ENCODE measurements around the gene MAD2L2. TPM values are rescaled to one million over a fixed set of nuclear protein-coding genes. Genes with fewer than 3 reads are reported as not detected.

MAD2L2 gene
- total RNA-seq, 1 donor from 2014 or later = 48.0 TPM

- H3K27ac Mint-ChIP-seq (ENCODE audit: unreplicated experiment) = no peak within 1 kb of the TSS
These were observed 10.5 kb upstream of the MAD2L2 start, which contains the start of gene DRAXIN for GRCh38 chr1:11691302-11691914. Gene DRAXIN (plus strand): TSS chr1:11691710. CDS start chr1:11706259, 14,549 bp downstream.

DNA sequence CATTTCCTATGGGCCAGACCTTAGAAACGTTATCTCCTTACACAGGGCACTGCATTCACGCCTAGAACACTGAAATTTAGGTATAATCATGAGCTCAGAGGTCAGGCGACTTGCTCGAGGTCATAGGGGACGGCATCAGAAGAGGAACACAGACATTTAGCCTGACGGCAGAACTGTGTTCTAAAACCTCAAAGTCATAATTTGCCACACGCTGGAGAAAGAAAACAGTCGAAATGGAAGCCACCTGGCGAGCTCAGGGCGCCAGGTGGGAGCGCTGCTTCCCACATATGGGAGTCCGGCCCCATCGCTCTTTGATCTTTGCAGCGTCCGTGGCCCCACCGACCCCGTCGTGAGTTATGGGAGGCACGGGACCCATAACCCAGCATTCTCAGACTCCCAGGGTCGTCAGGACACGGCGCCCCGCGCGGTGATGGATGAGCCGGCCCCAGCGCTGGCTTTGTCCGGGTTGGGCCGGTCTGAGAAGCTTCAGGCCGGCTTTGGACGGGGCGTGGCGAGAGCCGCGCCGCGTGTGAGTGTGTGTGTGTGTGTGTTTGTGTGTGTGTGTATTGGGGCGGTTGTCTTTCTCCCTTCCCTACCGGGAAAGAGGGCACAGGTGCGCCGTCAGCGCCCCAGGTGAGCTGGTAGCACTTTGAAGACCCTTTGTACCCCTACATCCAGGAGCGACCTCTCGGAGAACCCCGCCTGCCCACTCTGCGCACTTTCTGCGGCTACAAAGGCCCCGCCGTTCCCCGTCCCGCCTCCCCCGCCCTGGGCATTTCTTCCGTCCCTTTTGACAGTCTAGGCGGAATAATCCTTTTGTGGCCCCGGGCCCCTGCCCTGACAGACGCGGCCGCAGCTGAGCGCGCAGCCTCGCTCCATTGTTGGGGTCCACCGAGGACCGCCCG, 9.7 kb upstream of the MAD2L2 start:
- Mint-ChIP-seq H3K27ac (ENCODE audit: unreplicated experiment) (no peak overlapping the region), H3K27me3 (ENCODE audit: unreplicated experiment) (peaks cover 51% of the 10 kb centered on the region), H3K9me3 (ENCODE audit: unreplicated experiment) (no peaks in the 10 kb centered on the region), H3K36me3 (ENCODE audit: unreplicated experiment) (no peaks in the 10 kb centered on the region), H3K4me1 (ENCODE audit: unreplicated experiment) (peaks cover 21% of the 10 kb centered on the region), H3K4me3 (ENCODE audit: unreplicated experiment) (peak overlapping the region; percentile 69)
- peak; percentile 77 for DNase-seq (ENCODE audit: extremely low spot score, unreplicated experiment)
- TF ChIP-seq, protein P1, sequence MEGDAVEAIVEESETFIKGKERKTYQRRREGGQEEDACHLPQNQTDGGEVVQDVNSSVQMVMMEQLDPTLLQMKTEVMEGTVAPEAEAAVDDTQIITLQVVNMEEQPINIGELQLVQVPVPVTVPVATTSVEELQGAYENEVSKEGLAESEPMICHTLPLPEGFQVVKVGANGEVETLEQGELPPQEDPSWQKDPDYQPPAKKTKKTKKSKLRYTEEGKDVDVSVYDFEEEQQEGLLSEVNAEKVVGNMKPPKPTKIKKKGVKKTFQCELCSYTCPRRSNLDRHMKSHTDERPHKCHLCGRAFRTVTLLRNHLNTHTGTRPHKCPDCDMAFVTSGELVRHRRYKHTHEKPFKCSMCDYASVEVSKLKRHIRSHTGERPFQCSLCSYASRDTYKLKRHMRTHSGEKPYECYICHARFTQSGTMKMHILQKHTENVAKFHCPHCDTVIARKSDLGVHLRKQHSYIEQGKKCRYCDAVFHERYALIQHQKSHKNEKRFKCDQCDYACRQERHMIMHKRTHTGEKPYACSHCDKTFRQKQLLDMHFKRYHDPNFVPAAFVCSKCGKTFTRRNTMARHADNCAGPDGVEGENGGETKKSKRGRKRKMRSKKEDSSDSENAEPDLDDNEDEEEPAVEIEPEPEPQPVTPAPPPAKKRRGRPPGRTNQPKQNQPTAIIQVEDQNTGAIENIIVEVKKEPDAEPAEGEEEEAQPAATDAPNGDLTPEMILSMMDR (IDR thresholded peaks at IDR 0.05) = no peak

More at GRCh38 chr1:11691302-11691914, 10.5 kb upstream of the MAD2L2 start, which contains the start of gene DRAXIN:
- peak within 1 kb of the TSS; percentile 69 for H3K4me3 Mint-ChIP-seq (ENCODE audit: unreplicated experiment)
- no peaks in the 10 kb centered on the region for H3K36me3 Mint-ChIP-seq (ENCODE audit: unreplicated experiment)
- TF ChIP-seq, protein P1 (IDR thresholded peaks at IDR 0.05) = no peak
- H3K27me3 Mint-ChIP-seq (ENCODE audit: unreplicated experiment) = peaks cover 51% of the 10 kb centered on the region
- no peaks in the 10 kb centered on the region for H3K9me3 Mint-ChIP-seq (ENCODE audit: unreplicated experiment)
- DNase-seq (ENCODE audit: extremely low spot score, unreplicated experiment) = no peak
- peaks cover 21% of the 10 kb centered on the region for H3K4me1 Mint-ChIP-seq (ENCODE audit: unreplicated experiment)

DNA sequence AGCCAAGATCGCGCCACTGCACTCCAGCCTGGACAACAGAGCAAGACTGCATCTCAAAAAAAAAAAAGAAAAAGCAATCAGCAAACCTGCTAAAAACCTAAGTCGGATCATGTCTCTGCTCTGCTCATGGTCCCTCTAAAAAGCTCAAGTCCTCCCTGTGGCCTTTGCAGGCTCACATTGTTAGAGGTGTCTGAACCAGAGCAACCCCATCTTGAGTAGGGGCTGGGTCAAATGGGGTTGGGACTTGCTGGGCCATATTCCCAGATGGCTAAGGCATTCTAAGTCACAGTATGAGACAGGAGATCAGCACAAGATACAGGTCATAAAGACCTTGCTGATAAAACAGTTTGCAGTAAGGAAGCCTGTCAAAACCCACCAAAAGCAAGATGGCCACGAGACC, 7.6 kb upstream of the MAD2L2 start:
- peaks cover 43% of the 10 kb centered on the region for H3K27me3 Mint-ChIP-seq (ENCODE audit: unreplicated experiment)
- H3K4me1 Mint-ChIP-seq (ENCODE audit: unreplicated experiment) = peaks cover 20% of the 10 kb centered on the region
- no peaks in the 10 kb centered on the region for H3K9me3 Mint-ChIP-seq (ENCODE audit: unreplicated experiment)
- no peak overlapping the region for H3K27ac Mint-ChIP-seq (ENCODE audit: unreplicated experiment)
- TF ChIP-seq, protein P1 (IDR thresholded peaks at IDR 0.05) = no peak
- H3K4me3 Mint-ChIP-seq (ENCODE audit: unreplicated experiment) = no peak overlapping the region
- no peak for DNase-seq (ENCODE audit: extremely low spot score, unreplicated experiment)
- H3K36me3 Mint-ChIP-seq (ENCODE audit: unreplicated experiment) = no peaks in the 10 kb centered on the region

DNA sequence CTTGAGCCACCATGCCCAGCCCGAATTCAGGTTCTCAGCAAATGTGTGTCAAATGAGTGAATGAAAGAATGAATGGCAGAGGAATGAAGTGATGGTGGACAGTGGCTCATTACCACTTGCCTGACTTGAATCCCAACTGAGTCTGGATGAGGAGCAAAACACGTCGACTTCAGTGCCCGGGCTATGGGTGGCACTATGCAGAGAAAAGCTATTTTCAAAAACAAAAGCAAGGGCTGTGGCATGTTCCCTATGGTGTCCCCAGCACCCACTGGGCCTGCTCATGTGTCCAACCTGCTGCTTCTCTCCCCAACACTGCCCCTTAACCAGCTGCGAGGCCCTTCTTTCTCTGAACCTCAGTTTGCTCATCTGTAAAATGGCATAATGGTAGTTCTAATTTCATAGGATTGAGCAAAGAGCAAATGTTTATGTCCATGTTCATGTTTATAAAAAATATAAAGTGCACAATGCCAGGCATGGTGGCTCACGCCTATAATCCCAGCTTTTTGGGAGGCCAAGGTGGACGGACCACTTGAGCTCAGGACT, 4.3 kb upstream of the MAD2L2 start:
- Mint-ChIP-seq H3K36me3 (ENCODE audit: unreplicated experiment) (no peaks in the 10 kb centered on the region), H3K4me1 (ENCODE audit: unreplicated experiment) (peaks cover 10% of the 10 kb centered on the region), H3K27ac (ENCODE audit: unreplicated experiment) (no peak overlapping the region), H3K27me3 (ENCODE audit: unreplicated experiment) (peaks cover 23% of the 10 kb centered on the region), H3K4me3 (ENCODE audit: unreplicated experiment) (no peak overlapping the region), H3K9me3 (ENCODE audit: unreplicated experiment) (no peaks in the 10 kb centered on the region)
- DNase-seq (ENCODE audit: extremely low spot score, unreplicated experiment) = no peak
- TF ChIP-seq, protein P1 (IDR thresholded peaks at IDR 0.05) = no peak

GRCh38 chr1:11684070-11684469, 3.1 kb upstream of the MAD2L2 start:
- H3K36me3 Mint-ChIP-seq (ENCODE audit: unreplicated experiment) = no peaks in the 10 kb centered on the region
- no peak overlapping the region for H3K4me3 Mint-ChIP-seq (ENCODE audit: unreplicated experiment)
- DNase-seq (ENCODE audit: extremely low spot score, unreplicated experiment) = no peak
- H3K27me3 Mint-ChIP-seq (ENCODE audit: unreplicated experiment) = peaks cover 11% of the 10 kb centered on the region
- TF ChIP-seq, protein P1 (IDR thresholded peaks at IDR 0.05) = no peak
- no peaks in the 10 kb centered on the region for H3K9me3 Mint-ChIP-seq (ENCODE audit: unreplicated experiment)
- H3K4me1 Mint-ChIP-seq (ENCODE audit: unreplicated experiment) = peaks cover 17% of the 10 kb centered on the region
- H3K27ac Mint-ChIP-seq (ENCODE audit: unreplicated experiment) = no peak overlapping the region

Measured in osteocyte (in vitro differentiated cells).